HEK293 (cell line): ENCODE data around the gene MAML3.

Source experiments
- CTCF ChIA-PET: fragments of 350-600 bp; formaldehyde crosslinking; extraction: SDS; loops from one replicate; lab custom pipeline; 2021; ENCODE audit warnings: antibody characterized with exemption; lab: Yijun Ruan, JAX
- POLR2A ChIA-PET: fragments of 300-600 bp; formaldehyde crosslinking; extraction: SDS; loops from one replicate; lab custom pipeline; 2020; ENCODE audit warnings: antibody characterized with exemption, inconsistent platforms; lab: Yijun Ruan, JAX
- H3K27ac ChIP-seq: fragments of 200-500 bp; sonication (Bioruptor generic); 2 replicates; pipeline ENCODE4 v1.5.1; 2014; ENCODE audit warnings: low read depth, low read length, control low read depth, inconsistent platforms; ENCODE audit errors: extremely low read depth
- H3K36me3 ChIP-seq, 2 experiments: fragments of 200-500 bp in 1 of 2; sonication (Bioruptor generic) in 1 of 2; 1 replicate in 1 of 2; 2 replicates in 1 of 2; pipeline ENCODE4 v1.5.1; 2014 to 2017; ENCODE audit warnings: inconsistent platforms in 2 of 2, low read length in 2 of 2; ENCODE audit not compliant: control insufficient read depth in 2 of 2, insufficient read depth in 1 of 2
- H3K4me1 ChIP-seq: fragments of 200-500 bp; sonication (Bioruptor generic); 2 replicates; pipeline ENCODE4 v1.5.1; 2014; ENCODE audit warnings: mild to moderate bottlenecking, low read length, inconsistent platforms; ENCODE audit not compliant: control insufficient read depth, insufficient read depth
- H3K4me3 ChIP-seq: 2 replicates; pipeline ENCODE4 v1.5.1; 2011; ENCODE audit warnings: low read depth, mild to moderate bottlenecking, control low read depth, low read length, moderate library complexity
- H3K9me3 ChIP-seq: fragments of 200-500 bp; sonication (Bioruptor generic); 2 replicates; pipeline ENCODE4 v1.5.1; 2014; ENCODE audit warnings: low read depth, low read length, inconsistent platforms; ENCODE audit not compliant: control insufficient read depth, insufficient read depth
- CTCF ChIP-seq: fragments of 450-650 bp; formaldehyde crosslinking; IDR thresholded peaks from 2 replicates; pipeline ENCODE4 v1.5.1; 2016; ENCODE audit warnings: missing biosample characterization, missing genetic modification characterization
- FEZF1 ChIP-seq: fragments of 450-650 bp; formaldehyde crosslinking; IDR thresholded peaks from 2 replicates; pipeline ENCODE4 v1.5.1; 2016; ENCODE audit warnings: missing biosample characterization, missing genetic modification characterization
- GLI4 ChIP-seq: fragments of 450-650 bp; formaldehyde crosslinking; IDR thresholded peaks from 2 replicates; pipeline ENCODE4 v1.5.1; 2016; ENCODE audit warnings: missing biosample characterization, missing genetic modification characterization
- GLIS1 ChIP-seq: fragments of 450-650 bp; formaldehyde crosslinking; IDR thresholded peaks from 2 replicates; pipeline ENCODE4 v1.5.1; 2016; ENCODE audit warnings: missing biosample characterization, missing genetic modification characterization
- KLF1 ChIP-seq: fragments of 450-650 bp; formaldehyde crosslinking; IDR thresholded peaks from 2 replicates; pipeline ENCODE4 v1.5.1; 2016; ENCODE audit warnings: missing biosample characterization, missing genetic modification characterization
- SCRT1 ChIP-seq: fragments of 450-650 bp; formaldehyde crosslinking; IDR thresholded peaks from 2 replicates; pipeline ENCODE4 v1.5.1; 2016; ENCODE audit warnings: missing biosample characterization, missing genetic modification characterization, borderline replicate concordance
- SETDB1 ChIP-seq: IDR thresholded peaks from one replicate; pipeline ENCODE4 v1.6.1; 2017; ENCODE audit warnings: mild to moderate bottlenecking, low read length, moderate library complexity, mixed read lengths; ENCODE audit not compliant: insufficient read length
- SP7 ChIP-seq: fragments of 450-650 bp; formaldehyde crosslinking; IDR thresholded peaks from 2 replicates; pipeline ENCODE4 v1.5.1; 2016; ENCODE audit warnings: missing biosample characterization, missing genetic modification characterization
- WT1 ChIP-seq: fragments of 450-650 bp; formaldehyde crosslinking; IDR thresholded peaks from 2 replicates; pipeline ENCODE4 v1.5.1; 2016; ENCODE audit warnings: missing biosample characterization, missing genetic modification characterization
- YY1 ChIP-seq: fragments of 450-650 bp; formaldehyde crosslinking; IDR thresholded peaks from 2 replicates; pipeline ENCODE4 v1.5.1; 2018; ENCODE audit warnings: missing biosample characterization, missing genetic modification characterization
- YY2 ChIP-seq: fragments of 450-650 bp; formaldehyde crosslinking; IDR thresholded peaks from 2 replicates; pipeline ENCODE4 v1.5.1; 2016; ENCODE audit warnings: missing biosample characterization, missing genetic modification characterization
- ZBTB49 ChIP-seq: fragments of 450-650 bp; formaldehyde crosslinking; IDR thresholded peaks from 2 replicates; pipeline ENCODE4 v1.5.1; 2016; ENCODE audit warnings: missing biosample characterization, missing genetic modification characterization, low read depth
- ZFP37 ChIP-seq: fragments of 450-650 bp; formaldehyde crosslinking; IDR thresholded peaks from 2 replicates; pipeline ENCODE4 v1.5.1; 2016; ENCODE audit warnings: missing biosample characterization, missing genetic modification characterization
- ZNF133 ChIP-seq: fragments of 450-650 bp; formaldehyde crosslinking; IDR thresholded peaks from 2 replicates; pipeline ENCODE4 v1.5.1; 2016; ENCODE audit warnings: missing biosample characterization, missing genetic modification characterization
- ZNF155 ChIP-seq: fragments of 450-650 bp; formaldehyde crosslinking; IDR thresholded peaks from 2 replicates; pipeline ENCODE4 v1.5.1; 2016; ENCODE audit warnings: missing biosample characterization, missing genetic modification characterization
- ZNF16 ChIP-seq: fragments of 450-650 bp; formaldehyde crosslinking; IDR thresholded peaks from 2 replicates; pipeline ENCODE4 v1.5.1; 2016; ENCODE audit warnings: low read depth, missing biosample characterization, missing genetic modification characterization
- ZNF24 ChIP-seq: fragments of 450-650 bp; formaldehyde crosslinking; IDR thresholded peaks from 2 replicates; pipeline ENCODE4 v1.5.1; 2016; ENCODE audit warnings: missing biosample characterization, missing genetic modification characterization
- ZNF274 ChIP-seq, 2 experiments: fragments of 200-500 bp in 1 of 2; fragments of 450-650 bp in 1 of 2; sonication (Bioruptor generic) in 1 of 2; formaldehyde crosslinking in 1 of 2; IDR thresholded peaks; 2 replicates each; pipeline versions ENCODE4 v1.5.1 to v1.6.1; 2014 to 2016; ENCODE audit warnings: borderline replicate concordance in 1 of 2, inconsistent platforms in 1 of 2, low read length in 1 of 2, missing biosample characterization in 1 of 2, missing genetic modification characterization in 1 of 2
- ZNF530 ChIP-seq: fragments of 450-650 bp; formaldehyde crosslinking; IDR thresholded peaks from 2 replicates; pipeline ENCODE4 v1.5.1; 2016; ENCODE audit warnings: low read depth, missing biosample characterization, missing genetic modification characterization
- ZNF544 ChIP-seq: fragments of 450-650 bp; formaldehyde crosslinking; IDR thresholded peaks from 2 replicates; pipeline ENCODE4 v1.5.0; 2017; ENCODE audit warnings: missing biosample characterization, missing genetic modification characterization
- ZNF600 ChIP-seq: fragments of 450-650 bp; formaldehyde crosslinking; IDR thresholded peaks from 2 replicates; pipeline ENCODE4 v1.5.1; 2016; ENCODE audit warnings: missing biosample characterization, missing genetic modification characterization
- ZNF639 ChIP-seq: fragments of 450-650 bp; formaldehyde crosslinking; IDR thresholded peaks from 2 replicates; pipeline ENCODE4 v1.5.1; 2016; ENCODE audit warnings: missing biosample characterization, missing genetic modification characterization
- ZNF658 ChIP-seq: fragments of 450-650 bp; formaldehyde crosslinking; IDR thresholded peaks from 2 replicates; pipeline ENCODE4; 2016; ENCODE audit warnings: missing biosample characterization, missing genetic modification characterization
- ZNF747 ChIP-seq: fragments of 450-650 bp; formaldehyde crosslinking; IDR thresholded peaks from 2 replicates; pipeline ENCODE4 v1.5.1; 2016; ENCODE audit warnings: missing biosample characterization, missing genetic modification characterization
- ZNF76 ChIP-seq: fragments of 450-650 bp; formaldehyde crosslinking; IDR thresholded peaks from 2 replicates; pipeline ENCODE4; 2016; ENCODE audit warnings: low read depth, missing biosample characterization, missing genetic modification characterization, borderline replicate concordance
- ZNF792 ChIP-seq: fragments of 450-650 bp; formaldehyde crosslinking; IDR thresholded peaks from 2 replicates; pipeline ENCODE4 v1.5.1; 2016; ENCODE audit warnings: missing biosample characterization, missing genetic modification characterization
- ZNF837 ChIP-seq: fragments of 450-650 bp; formaldehyde crosslinking; IDR thresholded peaks from 2 replicates; pipeline ENCODE4 v1.5.1; 2016; ENCODE audit warnings: missing biosample characterization, missing genetic modification characterization
- TF ChIP-seq, protein P1 (sequence below): fragments of 450-650 bp; formaldehyde crosslinking; IDR thresholded peaks from 2 replicates; pipeline ENCODE4 v1.5.1; 2016; ENCODE audit warnings: missing biosample characterization, missing genetic modification characterization

MAML3 gene

DNA sequence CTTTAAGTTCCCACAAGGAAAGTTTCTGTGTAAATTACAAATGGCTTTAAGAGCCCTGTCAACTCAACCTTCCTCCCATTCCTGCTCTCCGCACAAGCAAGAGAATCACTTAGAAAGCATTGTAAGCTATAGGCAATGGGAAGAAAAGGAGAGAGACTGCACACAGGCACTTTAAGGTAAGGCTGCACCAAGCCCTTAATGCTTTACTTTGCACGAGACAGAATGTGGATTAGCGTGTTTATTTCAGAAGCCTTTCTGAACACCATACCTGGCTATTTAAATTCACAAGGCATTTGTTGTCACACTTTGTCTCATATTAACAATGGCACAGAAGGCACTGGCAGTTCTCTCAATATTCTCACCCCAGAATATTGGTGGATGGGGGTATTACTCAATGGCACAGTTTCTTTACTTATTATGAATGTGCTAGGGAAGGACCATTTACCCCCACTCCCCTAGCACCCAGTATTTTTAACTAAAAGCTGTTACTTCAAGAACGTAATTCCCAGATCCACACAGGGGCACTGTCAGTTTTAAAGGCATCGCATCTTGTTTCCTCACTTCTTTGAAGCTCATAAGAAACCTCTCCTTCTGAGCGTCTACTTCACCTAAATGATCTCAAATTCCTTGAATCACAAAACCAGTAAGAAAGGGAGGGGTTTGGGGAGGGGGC, 150.0 kb downstream of the MAML3 start:
- POLR2A ChIA-PET, result no interaction called here
- H3K4me3 ChIP-seq, result no peak overlapping the region

DNA sequence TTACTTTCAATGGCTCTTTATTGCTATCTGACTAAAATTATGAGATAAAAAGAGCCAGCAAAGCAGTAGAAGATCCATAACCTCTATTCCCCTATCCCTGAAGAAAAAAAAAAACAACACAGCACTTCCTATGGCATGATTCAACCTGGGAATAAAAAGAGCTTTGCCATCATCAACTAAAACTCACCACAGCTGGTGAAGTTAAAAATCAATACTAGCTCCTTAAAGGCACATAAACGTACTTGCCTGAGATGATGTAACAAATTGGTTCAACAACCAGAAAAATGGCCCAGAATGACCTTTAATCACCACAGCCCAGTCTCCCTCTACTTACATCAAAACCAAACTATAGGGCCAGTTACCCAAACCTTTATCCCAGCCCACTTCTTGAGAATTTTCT, 153.8 kb downstream of the MAML3 start:
- Histone ChIP-seq H3K4me3 (no peak overlapping the region), H3K36me3 (no peaks in the 10 kb centered on the region), H3K9me3 (no peaks in the 10 kb centered on the region), H3K27ac (no peak overlapping the region), H3K4me1 (peaks cover 3% of the 10 kb centered on the region)
- TF ChIP-seq ZNF747 (tag by site-specific recombination) (no peak), SP7 (tag by site-specific recombination) (no peak), ZNF544 (tag by site-specific recombination) (no peak), ZNF658 (tag by site-specific recombination) (no peak), KLF1 (tag by site-specific recombination) (no peak), ZNF530 (tag by site-specific recombination) (no peak), ZNF76 (tag by site-specific recombination) (no peak), ZNF133 (tag by site-specific recombination) (no peak), WT1 (tag by site-specific recombination) (no peak), GLI4 (tag by site-specific recombination) (no peak), ZNF639 (tag by site-specific recombination) (no peak), ZNF600 (tag by site-specific recombination) (no peak), SETDB1 (no peak), FEZF1 (tag by site-specific recombination) (no peak), YY1 (tag by site-specific recombination) (no peak)
- TF ChIP-seq, protein P1, sequence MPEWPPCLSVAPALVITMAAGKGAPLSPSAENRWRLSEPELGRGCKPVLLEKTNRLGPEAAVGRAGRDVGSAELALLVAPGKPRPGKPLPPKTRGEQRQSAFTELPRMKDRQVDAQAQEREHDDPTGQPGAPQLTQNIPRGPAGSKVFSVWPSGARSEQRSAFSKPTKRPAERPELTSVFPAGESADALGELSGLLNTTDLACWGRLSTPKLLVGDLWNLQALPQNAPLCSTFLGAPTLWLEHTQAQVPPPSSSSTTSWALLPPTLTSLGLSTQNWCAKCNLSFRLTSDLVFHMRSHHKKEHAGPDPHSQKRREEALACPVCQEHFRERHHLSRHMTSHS (tag by site-specific recombination), result no peak
- ChIA-PET POLR2A (no interaction called here), CTCF (interaction anchor here (0.7 kb wide), 1 partner anchor 62 kb away, joined by 3 read pairs; no protein-coding TSS in a partner anchor)

More for the DNA sequence above, 150.0 kb downstream of the MAML3 start:
- Histone ChIP-seq H3K27ac (no peak overlapping the region), H3K9me3 (no peaks in the 10 kb centered on the region), H3K36me3 (no peaks in the 10 kb centered on the region), H3K4me1 (peaks cover 6% of the 10 kb centered on the region)
- CTCF ChIA-PET, result interaction anchor here (1.6 kb wide), 1 partner anchor 9 kb away, joined by 6 read pairs; no protein-coding TSS in a partner anchor
- TF ChIP-seq ZFP37 (tag by site-specific recombination) (no peak), ZBTB49 (tag by site-specific recombination) (no peak), GLIS1 (tag by site-specific recombination) (no peak), YY2 (tag by site-specific recombination) (no peak), ZNF837 (tag by site-specific recombination) (no peak), SCRT1 (tag by site-specific recombination) (no peak), ZNF24 (no peak), ZNF155 (tag by site-specific recombination) (no peak), ZNF792 (no peak), ZNF16 (tag by site-specific recombination) (no peak), ZNF274 (IDR thresholded peaks at IDR 0.05; ENCODE audit: low read length) (no peak), ZNF274 (tag by site-specific recombination; IDR thresholded peaks at IDR 0.05; ENCODE audit: borderline replicate concordance) (no peak), CTCF (tag by site-specific recombination) (no peak)
- TF ChIP-seq, all 188 proteins: peak for 0
